Measurements from ENCODE around the gene SLC11A2.
"Not testable (repeated sequence)": the region's sequence is repeated elsewhere in the genome, so short reads cannot be mapped to it uniquely, and the experiment has no call there.

The SLC11A2 gene

GRCh38 chr12:50947933-50948626, 78.1 kb downstream of the SLC11A2 start:
- DNase-seq (ENCODE audit: low read depth) = no peak

- DNase-seq (ENCODE audit: low read depth) = no peak
Observed at GRCh38 chr12:50937653-50938052, 88.5 kb downstream of the SLC11A2 start.

DNA sequence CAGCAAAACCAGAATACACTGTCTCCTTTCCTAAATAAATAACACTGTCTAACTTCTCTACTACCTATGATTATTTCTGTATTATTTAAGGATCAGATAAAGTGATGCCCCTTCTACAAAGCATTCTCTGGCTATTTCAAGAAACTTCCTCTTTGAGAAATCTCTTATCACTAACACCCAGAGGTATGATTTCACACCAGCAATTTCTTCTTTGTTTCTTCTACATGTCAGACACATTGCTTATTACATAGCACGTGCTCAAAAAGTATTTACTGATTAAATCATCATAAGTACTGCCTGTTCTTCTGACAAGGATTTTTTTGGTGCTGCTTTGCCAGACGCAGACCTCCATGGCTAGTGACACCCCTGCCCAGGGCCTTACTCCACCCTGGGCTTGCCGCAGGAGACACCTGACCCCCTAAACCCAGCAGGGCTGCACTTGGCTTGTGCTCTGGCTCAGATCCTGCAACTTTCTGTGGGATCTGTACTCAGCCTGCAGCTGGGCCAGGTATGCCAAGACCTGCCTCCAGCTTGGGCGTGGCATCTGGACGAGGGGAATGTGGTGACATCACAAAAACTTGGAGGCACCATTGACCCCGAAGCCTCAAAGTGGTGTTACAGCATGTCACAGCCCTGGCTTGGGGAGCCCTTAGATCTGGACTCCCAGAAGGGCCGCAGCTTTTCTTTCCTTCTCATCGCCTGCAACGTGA, 89.2 kb downstream of the SLC11A2 start:
- no peak for DNase-seq (ENCODE audit: low read depth)

- DNase-seq (ENCODE audit: low read depth) = no peak
Observed at GRCh38 chr12:50934981-50935807, 91.0 kb downstream of the SLC11A2 start.

DNA sequence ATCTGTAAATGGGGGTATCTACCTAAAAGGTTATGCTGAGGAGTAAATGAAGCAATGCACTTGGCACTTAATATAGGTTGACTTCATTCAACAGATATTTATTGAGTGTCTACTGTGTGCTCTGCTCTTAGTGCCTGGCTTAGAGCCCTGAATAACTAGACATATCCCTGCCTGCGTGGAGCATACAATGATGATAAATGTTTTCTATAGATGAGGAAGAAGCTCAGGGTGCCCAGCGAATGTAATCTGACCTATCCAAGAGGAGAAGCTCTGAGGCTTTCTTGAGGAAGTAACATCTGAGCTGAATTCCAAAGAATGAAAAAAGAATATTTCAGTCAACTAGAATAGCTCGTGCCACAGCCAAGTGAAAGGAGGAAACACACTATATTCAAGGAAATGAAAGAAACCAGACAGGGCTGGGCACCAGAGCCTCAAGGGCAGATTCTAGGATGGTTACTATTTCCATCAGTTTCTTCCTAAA, 91.8 kb downstream of the SLC11A2 start:
- no peak for DNase-seq (ENCODE audit: low read depth)

- DNase-seq (ENCODE audit: low read depth) = no peak
Observed at GRCh38 chr12:50933459-50934124, 92.6 kb downstream of the SLC11A2 start.

DNA sequence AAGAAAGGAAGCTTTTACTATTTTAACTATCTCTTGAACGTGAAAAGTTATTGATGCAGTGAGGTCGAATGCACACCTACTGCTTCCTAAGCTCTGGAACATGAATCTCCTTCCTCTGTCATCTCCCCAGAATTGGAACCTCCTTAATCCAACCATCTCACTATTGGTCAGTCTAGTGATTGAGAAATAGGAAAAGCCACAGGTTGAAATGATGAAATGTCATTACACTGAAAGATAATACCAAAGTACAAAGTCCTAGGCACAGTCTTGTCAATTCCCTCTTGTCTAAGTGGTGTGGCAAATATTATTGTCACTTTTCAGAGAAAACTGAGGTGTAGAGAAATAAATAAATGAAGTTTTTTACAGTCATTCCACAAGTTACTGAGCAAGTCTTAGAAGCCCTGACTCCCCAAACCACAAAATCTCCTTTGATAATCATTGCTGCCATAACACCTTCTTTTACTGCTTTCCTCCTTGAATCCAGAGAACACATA, 93.3 kb downstream of the SLC11A2 start:
- DNase-seq (ENCODE audit: low read depth) = no peak

DNA sequence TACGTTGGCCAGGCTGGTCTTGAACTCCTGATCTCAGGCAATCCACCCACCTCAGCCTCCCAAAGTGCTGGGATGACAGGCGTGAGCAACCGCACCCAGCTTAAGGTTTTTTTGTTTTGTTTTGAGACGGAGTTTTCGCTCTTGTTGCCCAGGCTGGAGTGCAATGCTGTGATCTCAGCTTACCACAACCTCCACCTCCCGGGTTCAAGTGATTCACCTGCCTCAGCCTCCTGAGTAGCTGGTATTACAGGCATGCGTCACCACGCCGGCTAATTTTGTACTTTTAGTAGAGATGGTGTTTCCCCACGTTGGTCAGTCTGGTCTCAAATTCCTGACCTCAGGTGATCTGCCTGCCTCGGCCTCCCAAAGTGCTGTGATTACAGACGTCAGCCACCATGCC, 95.7 kb downstream of the SLC11A2 start:
- not testable (repeated sequence) for DNase-seq (ENCODE audit: low read depth)

DNA sequence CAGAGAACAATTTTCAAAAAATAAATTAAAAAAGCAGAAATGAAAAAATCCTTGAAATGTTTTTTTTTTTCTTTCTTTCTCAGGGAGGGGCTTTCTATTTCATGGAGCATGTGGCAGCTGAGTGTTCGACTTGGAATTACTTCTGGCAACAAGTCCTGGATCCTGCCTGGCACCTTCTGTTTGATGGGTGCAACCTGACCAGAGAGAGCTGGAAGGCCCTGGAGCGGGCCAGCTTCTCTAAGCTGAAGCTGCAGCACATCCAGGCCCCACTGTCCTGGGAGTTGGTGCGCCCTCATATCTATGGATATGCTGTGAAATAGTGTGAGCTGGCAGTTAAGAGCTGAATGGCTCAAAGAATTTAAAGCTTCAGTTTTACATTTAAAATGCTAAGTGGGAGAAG, 96.4 kb downstream of the SLC11A2 start:
- DNase-seq (ENCODE audit: low read depth) = no peak
